ENCODE data around the gene SCYL1. TPM values are rescaled to one million over a fixed set of nuclear protein-coding genes. Genes with fewer than 3 reads are reported as not detected.

Gene SCYL1
- total and polyA plus RNA-seq, 7 donors = 66.9 to 106 (median 87.4) TPM

DNA sequence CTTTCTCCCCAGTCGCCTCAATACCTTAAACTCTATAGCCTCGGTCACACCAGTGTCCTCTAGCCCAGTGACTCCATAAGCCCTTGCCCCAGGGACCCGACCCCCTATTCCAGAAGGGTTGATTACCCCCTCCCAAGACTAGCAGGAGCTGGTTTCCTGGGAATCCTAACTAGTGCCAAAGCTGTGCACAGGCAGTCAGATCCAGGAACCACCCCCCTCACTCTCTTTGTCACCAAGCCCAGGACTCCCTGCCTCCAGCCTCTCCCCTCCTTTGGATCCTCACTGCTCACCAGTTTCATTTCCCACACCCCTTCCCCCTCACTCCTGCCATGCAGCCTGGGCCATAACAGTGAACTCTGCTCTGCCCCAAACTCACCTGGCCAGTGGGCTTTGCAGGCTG lies 23.5 kb downstream of the SCYL1 start:
- H3K4me1 ChIP-seq = peaks cover 5% of the 10 kb centered on the region
- no peaks in the 10 kb centered on the region for H3K9me3 ChIP-seq
- TF ChIP-seq, protein P1, sequence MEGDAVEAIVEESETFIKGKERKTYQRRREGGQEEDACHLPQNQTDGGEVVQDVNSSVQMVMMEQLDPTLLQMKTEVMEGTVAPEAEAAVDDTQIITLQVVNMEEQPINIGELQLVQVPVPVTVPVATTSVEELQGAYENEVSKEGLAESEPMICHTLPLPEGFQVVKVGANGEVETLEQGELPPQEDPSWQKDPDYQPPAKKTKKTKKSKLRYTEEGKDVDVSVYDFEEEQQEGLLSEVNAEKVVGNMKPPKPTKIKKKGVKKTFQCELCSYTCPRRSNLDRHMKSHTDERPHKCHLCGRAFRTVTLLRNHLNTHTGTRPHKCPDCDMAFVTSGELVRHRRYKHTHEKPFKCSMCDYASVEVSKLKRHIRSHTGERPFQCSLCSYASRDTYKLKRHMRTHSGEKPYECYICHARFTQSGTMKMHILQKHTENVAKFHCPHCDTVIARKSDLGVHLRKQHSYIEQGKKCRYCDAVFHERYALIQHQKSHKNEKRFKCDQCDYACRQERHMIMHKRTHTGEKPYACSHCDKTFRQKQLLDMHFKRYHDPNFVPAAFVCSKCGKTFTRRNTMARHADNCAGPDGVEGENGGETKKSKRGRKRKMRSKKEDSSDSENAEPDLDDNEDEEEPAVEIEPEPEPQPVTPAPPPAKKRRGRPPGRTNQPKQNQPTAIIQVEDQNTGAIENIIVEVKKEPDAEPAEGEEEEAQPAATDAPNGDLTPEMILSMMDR (IDR thresholded peaks at IDR 0.05) = no peak
- H3K27me3 ChIP-seq (ENCODE audit: insufficient read depth in 3 of 3, low read length in 2 of 3) = no peaks in the 10 kb centered on the region
- H3K27ac ChIP-seq = no peak overlapping the region
- WGBS, 3 donors = 89 to 93% (median 92%) methylated on average over 3 of the region's 3 CpGs
- no peak for ATAC-seq
- intact Hi-C loops (cut with DNase I) = no loop called here
- peaks cover 0 to 74% of the 10 kb centered on the region in 2 donors for H3K36me3 ChIP-seq (ENCODE audit: insufficient read depth in 1 of 2, low read depth in 1 of 2)
- DNase-seq = no peak
- H3K4me3 ChIP-seq = no peak overlapping the region

DNA sequence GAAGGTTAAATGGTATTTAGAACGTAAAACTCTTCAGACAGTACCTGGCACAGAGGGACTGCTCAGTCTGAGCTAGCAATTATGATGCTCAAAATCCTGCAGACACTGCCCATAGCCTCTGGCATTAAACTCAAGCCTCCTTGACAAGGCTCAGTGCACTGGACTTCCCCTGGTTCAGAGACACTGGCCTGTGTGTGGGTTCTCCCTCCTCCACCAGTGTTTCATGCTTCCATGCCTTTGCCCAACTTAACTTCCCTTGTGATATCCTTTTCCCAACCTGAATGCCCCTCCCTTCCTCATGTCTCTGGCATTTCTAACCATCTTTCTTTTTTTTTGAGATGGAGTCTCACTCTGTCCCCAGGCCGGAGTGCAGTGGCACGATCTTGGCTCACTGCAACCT lies 24.2 kb downstream of the SCYL1 start:
- TF ChIP-seq, protein P1 (IDR thresholded peaks at IDR 0.05) = no peak
- ATAC-seq (no peak), DNase-seq (no peak)
- H3K27me3 ChIP-seq (ENCODE audit: insufficient read depth in 3 of 3, low read length in 2 of 3) = no peaks in the 10 kb centered on the region
- WGBS, 3 donors = 95 to 97% (median 96%) methylated on average over 3 of the region's 3 CpGs
- intact Hi-C loops (cut with DNase I) = no loop called here
- peaks cover 5% of the 10 kb centered on the region for H3K4me1 ChIP-seq
- H3K27ac ChIP-seq = no peak overlapping the region
- no peak overlapping the region for H3K4me3 ChIP-seq
- peaks cover 0 to 75% of the 10 kb centered on the region in 2 donors for H3K36me3 ChIP-seq (ENCODE audit: insufficient read depth in 1 of 2, low read depth in 1 of 2)
- no peaks in the 10 kb centered on the region for H3K9me3 ChIP-seq

DNA sequence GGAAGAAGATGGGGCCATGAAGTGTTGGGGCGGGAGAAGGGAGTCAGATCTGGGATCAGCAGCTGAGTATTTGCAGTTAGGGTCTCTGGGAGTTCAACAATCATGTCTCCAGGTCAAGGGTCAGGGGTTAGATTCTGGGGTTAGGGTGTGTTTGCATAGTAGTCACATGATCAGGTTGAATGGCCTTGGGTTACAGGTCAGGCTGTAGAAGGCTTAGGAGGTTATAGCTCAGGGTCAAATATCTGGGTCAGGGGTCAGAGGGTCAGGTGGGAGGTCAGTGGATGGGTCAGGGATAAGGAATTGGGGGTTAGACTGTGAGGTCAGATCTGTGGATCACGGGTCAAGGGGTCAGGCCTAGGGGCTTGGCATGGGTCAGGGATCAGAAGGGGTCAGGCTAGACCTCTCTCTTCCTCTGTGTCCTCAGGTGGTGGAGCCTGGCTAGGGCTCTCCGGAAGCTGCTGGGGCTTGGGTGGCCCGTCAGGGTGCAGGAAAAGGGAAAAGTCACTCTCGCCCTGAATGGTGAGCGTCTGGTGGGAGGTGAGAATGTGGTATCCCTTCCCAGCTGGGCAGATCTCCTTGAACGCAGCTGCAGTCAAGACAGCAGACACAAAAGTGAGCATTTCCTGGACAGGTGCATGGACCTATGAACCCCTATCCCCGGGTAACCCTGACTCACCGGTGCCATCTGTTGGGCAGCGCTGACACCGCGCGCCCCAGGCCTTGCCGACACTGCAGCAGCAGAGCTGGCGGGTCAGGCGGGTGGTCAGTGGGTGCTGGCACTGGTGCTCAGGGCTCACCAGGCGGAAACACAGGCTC lies 26.9 kb downstream of the SCYL1 start:
- Histone ChIP-seq H3K36me3 (ENCODE audit: insufficient read depth in 1 of 2, low read depth in 1 of 2) (peaks cover 0 to 61% of the 10 kb centered on the region in 2 donors), H3K4me1 (peaks cover 24% of the 10 kb centered on the region), H3K9me3 (no peaks in the 10 kb centered on the region), H3K4me3 (no peak overlapping the region), H3K27ac (no peak overlapping the region), H3K27me3 (ENCODE audit: insufficient read depth in 3 of 3, low read length in 2 of 3) (no peaks in the 10 kb centered on the region)
- ATAC-seq (peak; percentile 54 to 80 (median 70)), DNase-seq (peak in 1 of 2 donors; percentile 74)
- intact Hi-C loops (cut with DNase I) = no loop called here
- TF ChIP-seq, protein P1 (IDR thresholded peaks at IDR 0.05) = peak; percentile 35
- 42 to 55% (median 51%) methylated on average over 17 of the region's 17 CpGs for WGBS, 3 donors

DNA sequence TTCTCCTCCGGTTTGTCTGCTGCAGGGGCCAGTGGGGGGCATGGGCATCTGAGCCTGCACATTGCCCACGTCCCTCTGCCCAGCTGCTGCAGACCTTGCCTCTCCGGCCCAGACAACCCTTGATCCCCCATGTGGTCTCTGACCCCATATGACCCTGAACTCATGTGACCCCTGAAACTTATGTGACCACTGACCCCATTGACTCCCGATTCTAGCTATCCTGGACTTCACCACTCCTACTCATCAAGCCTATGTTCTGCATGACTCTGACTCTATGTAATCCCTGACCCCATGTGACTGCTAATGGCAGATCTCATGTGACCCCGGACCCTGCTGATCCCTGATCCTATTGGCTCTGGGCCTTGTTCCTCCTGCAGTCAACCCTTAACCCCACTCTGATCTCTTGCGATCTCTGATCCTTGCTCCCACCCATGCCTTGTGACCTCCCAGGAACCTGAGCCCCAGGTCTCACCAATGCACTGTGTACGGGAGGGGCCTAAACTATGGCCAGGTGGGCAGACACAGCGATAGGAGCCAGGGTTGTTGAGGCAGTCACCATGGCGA lies 27.6 kb downstream of the SCYL1 start:
- Histone ChIP-seq H3K4me1 (peaks cover 25% of the 10 kb centered on the region), H3K27me3 (ENCODE audit: insufficient read depth in 3 of 3, low read length in 2 of 3) (no peaks in the 10 kb centered on the region), H3K27ac (no peak overlapping the region), H3K4me3 (no peak overlapping the region), H3K9me3 (no peaks in the 10 kb centered on the region), H3K36me3 (ENCODE audit: insufficient read depth in 1 of 2, low read depth in 1 of 2) (peaks cover 0 to 56% of the 10 kb centered on the region in 2 donors)
- TF ChIP-seq, protein P1 (IDR thresholded peaks at IDR 0.05) = no peak
- intact Hi-C loops (cut with DNase I) = no loop called here
- ATAC-seq (peak in 2 of 4 donors; percentile 2 to 13), DNase-seq (no peak)
- WGBS, 3 donors = 58 to 78% (median 65%) methylated on average over 9 of the region's 9 CpGs

Data from psoas muscle (tissue), 8 donors.